Osteoblast (primary cell): ENCODE results near the gene SMC3. TPM values are rescaled to one million over a fixed set of nuclear protein-coding genes. Genes with fewer than 3 reads are reported as not detected.

Experiments used
- DNase-seq: peaks from one replicate; pipeline ENCODE4 v3.0.0; 2011; ENCODE audit warnings: low spot score, mixed read lengths; ENCODE audit not compliant: insufficient read length; ENCODE audit errors: missing footprints
- H2AFZ ChIP-seq: 2 replicates; pipeline ENCODE4 v1.6.0; 2011; ENCODE audit warnings: mild to moderate bottlenecking, low read length
- H3K27ac ChIP-seq: 2 replicates; pipeline ENCODE4 v1.5.1; 2011; ENCODE audit warnings: mild to moderate bottlenecking, low read depth, low read length, moderate library complexity
- H3K27me3 ChIP-seq: 2 replicates; pipeline ENCODE4 v1.6.0; 2012; ENCODE audit warnings: mild to moderate bottlenecking, control low read depth, inconsistent platforms, low read length, moderate library complexity; ENCODE audit not compliant: insufficient read depth
- H3K36me3 ChIP-seq: 2 replicates; pipeline ENCODE4 v1.5.1; 2011; ENCODE audit warnings: mild to moderate bottlenecking, low read length, control low read depth, moderate library complexity; ENCODE audit not compliant: insufficient read depth
- H3K4me1 ChIP-seq: 2 replicates; pipeline ENCODE4 v1.5.1; 2011; ENCODE audit warnings: mild to moderate bottlenecking, low read length, control low read depth, moderate library complexity; ENCODE audit not compliant: insufficient read depth
- H3K4me2 ChIP-seq: 2 replicates; pipeline ENCODE4 v1.6.0; 2011; ENCODE audit warnings: mild to moderate bottlenecking, low read length; ENCODE audit not compliant: insufficient read depth
- H3K4me3 ChIP-seq: fragments of 200-600 bp; sonication (generic); 3 replicates; pipeline ENCODE4 v1.5.1; 2012; ENCODE audit warnings: mild to moderate bottlenecking, low read length, inconsistent platforms; ENCODE audit not compliant: insufficient read depth
- H3K79me2 ChIP-seq: 2 replicates; pipeline ENCODE4 v1.6.0; 2012; ENCODE audit warnings: mild to moderate bottlenecking, low read length, control low read depth, inconsistent platforms; ENCODE audit not compliant: insufficient read depth
- H3K9me3 ChIP-seq: 2 replicates; pipeline ENCODE4 v1.5.1; 2011; ENCODE audit warnings: low read depth, low read length, control low read depth
- H4K20me1 ChIP-seq: 2 replicates; pipeline ENCODE4 v1.6.0; 2012; ENCODE audit warnings: mild to moderate bottlenecking, low read length, control low read depth; ENCODE audit not compliant: insufficient read depth
- total RNA-seq: library from RNA; depleted of rRNA; stranded (reverse); fragments of >200 nt; gene quantifications from 2 replicates; pipeline ENCODE4 v1.2.3, GENCODE V29; 2012
- TF ChIP-seq, protein P1 (sequence below): IDR thresholded peaks from 2 replicates; pipeline ENCODE4 v1.5.1; 2011; ENCODE audit warnings: mild to moderate bottlenecking, low read depth, low read length, moderate library complexity; ENCODE audit errors: extremely low read depth

The SMC3 gene
- total RNA-seq, 1 donor, result 20.3 TPM

DNA sequence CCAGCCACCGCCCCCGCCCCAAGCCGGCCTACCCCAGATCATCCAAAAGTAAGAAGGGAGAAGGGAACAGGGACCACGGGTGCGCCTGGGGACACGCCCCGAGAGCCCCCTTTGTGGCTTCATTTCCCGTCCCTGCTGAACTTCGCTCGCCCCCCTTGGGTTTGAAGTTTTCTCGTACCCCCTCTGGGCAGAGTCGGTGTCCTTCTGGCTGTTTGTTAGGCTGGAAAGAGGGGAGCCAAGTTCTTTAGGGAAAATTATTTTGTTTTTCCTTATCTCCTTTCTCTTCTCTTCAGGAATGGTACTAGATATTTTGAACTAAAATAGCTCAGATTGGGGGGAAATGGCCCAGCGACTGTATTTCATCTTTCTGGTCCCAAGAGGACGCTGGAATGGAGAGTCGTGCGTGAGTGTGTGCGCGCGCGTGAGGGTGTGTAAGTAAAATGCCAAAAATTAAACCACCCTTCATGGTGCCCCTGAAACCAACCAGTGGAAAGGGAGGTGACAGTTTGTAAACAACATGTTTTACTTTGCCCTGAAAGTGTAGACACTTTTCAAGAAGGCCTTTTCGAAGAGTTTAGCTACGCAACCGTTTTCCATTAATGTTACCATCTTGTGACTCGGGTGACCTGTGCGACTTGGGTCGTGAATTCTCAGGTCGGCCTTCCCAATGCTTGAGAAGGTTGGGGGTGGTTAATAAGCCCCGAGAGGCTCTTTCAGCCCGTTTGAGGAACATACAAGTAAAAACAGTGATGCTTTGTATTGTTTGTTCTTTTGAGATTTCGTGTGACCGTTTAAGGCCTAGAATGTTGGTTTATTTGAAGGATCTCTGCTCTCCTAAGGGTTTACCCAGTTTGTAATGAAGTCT lies 77.3 kb downstream of the SMC3 start:
- peak overlapping the region; percentile 66 for H3K4me3 ChIP-seq
- DNase-seq, result no peak

DNA sequence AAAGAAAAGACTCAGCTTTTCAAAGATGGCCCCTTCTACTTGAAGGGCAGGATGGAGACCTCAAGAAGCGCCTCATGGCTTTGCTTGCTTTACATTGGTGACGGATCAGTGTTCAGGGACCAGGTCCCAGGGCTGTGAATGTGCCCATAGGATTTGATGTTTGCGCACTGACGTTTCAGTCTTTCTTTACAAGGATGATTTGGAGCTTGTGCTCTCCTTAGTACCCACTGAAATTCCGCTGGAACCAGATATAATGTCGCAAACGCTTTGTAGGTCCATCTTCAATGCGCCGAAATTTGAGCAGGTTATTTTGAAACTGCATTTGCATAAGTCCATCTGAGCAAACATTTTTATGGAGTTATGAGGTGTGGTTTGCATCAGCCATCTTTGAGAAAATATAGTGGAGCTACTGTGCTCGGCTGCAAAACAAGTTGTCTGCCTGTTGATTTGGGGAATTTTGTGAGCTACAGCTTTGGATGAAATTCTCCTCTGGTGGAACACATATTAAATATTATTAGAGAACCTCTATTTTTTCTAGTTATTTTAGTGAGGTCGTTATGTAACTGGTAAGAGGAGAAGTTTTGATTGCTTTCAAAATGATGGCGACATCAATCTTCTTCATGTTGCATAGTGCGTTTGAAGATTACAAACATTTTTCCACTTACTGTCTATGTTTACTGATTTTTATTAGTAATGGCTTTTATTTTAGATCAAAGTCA lies 79.1 kb downstream of the SMC3 start:
- Histone ChIP-seq H2AFZ (no peak overlapping the region), H3K36me3 (no peaks in the 10 kb centered on the region), H3K27ac (no peak overlapping the region), H4K20me1 (no peaks in the 10 kb centered on the region), H3K4me1 (peaks cover 4% of the 10 kb centered on the region), H3K4me3 (no peak overlapping the region), H3K27me3 (peaks cover 63% of the 10 kb centered on the region), H3K79me2 (no peaks in the 10 kb centered on the region), H3K4me2 (no peak overlapping the region), H3K9me3 (no peaks in the 10 kb centered on the region)
- no peak for DNase-seq
- TF ChIP-seq, protein P1, sequence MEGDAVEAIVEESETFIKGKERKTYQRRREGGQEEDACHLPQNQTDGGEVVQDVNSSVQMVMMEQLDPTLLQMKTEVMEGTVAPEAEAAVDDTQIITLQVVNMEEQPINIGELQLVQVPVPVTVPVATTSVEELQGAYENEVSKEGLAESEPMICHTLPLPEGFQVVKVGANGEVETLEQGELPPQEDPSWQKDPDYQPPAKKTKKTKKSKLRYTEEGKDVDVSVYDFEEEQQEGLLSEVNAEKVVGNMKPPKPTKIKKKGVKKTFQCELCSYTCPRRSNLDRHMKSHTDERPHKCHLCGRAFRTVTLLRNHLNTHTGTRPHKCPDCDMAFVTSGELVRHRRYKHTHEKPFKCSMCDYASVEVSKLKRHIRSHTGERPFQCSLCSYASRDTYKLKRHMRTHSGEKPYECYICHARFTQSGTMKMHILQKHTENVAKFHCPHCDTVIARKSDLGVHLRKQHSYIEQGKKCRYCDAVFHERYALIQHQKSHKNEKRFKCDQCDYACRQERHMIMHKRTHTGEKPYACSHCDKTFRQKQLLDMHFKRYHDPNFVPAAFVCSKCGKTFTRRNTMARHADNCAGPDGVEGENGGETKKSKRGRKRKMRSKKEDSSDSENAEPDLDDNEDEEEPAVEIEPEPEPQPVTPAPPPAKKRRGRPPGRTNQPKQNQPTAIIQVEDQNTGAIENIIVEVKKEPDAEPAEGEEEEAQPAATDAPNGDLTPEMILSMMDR, result no peak

More for the DNA sequence above, 77.3 kb downstream of the SMC3 start:
- Histone ChIP-seq H3K4me2 (no peak overlapping the region), H3K79me2 (no peaks in the 10 kb centered on the region), H3K36me3 (no peaks in the 10 kb centered on the region), H3K9me3 (no peaks in the 10 kb centered on the region), H3K27me3 (peaks cover 73% of the 10 kb centered on the region), H4K20me1 (no peaks in the 10 kb centered on the region), H2AFZ (peak overlapping the region; percentile 9), H3K27ac (no peak overlapping the region), H3K4me1 (peaks cover 4% of the 10 kb centered on the region)
- TF ChIP-seq, protein P1, result no peak

DNA sequence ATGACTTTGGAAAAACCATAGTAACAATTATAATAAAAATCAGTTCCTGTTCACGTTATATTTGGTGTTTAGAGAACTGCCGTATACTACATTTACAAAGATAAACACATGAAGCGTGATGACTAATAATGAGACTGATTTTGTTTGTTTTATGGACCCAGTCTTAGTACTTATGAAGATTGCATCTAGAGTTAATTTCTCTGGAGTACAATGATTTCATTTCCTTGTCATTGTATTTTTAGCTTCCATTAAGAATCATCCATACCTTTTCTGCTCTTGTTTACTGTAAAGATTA lies 79.6 kb downstream of the SMC3 start:
- Histone ChIP-seq H3K4me2 (no peak overlapping the region), H3K4me3 (no peak overlapping the region), H2AFZ (no peak overlapping the region), H3K9me3 (no peaks in the 10 kb centered on the region), H4K20me1 (no peaks in the 10 kb centered on the region), H3K27ac (no peak overlapping the region), H3K27me3 (peaks cover 58% of the 10 kb centered on the region), H3K36me3 (no peaks in the 10 kb centered on the region), H3K4me1 (peaks cover 4% of the 10 kb centered on the region), H3K79me2 (no peaks in the 10 kb centered on the region)
- DNase-seq, result no peak
- TF ChIP-seq, protein P1, result no peak

DNA sequence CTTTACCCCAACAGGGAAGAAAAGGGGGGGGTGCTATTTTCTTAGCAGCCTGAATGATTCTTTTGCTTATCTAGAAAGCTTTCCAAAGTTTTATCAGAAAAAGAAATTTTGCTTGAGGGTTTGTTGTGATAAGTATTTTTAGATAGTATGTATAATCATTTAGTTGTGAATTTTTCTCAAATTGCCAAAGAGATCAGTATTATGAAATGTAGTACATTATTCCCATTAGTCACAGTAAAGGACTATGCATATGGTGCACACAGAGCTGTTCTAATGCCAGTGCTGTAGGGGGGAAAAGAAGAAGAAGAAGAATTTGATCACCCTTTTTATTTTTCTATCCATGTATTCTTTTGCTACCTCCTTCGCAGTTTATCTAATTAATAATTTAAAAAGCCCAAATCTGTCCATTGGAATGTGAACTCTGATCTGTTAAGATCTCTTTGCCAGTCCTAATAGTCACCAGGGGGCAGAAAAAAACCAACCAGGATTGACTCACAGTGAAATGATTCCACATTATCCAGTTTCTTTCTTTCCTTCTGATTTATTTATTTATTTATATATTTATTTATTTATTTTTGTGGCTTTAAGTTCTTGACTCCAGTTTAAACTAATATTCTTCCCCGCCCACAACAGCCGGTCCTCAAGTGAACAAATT lies 81.3 kb downstream of the SMC3 start:
- H3K4me1 ChIP-seq, result no peaks in the 10 kb centered on the region
- no peaks in the 10 kb centered on the region for H3K9me3 ChIP-seq
- H2AFZ ChIP-seq, result no peak overlapping the region
- H4K20me1 ChIP-seq, result no peaks in the 10 kb centered on the region
- DNase-seq, result no peak
- H3K4me3 ChIP-seq, result no peak overlapping the region
- TF ChIP-seq, protein P1, result no peak
- no peak overlapping the region for H3K4me2 ChIP-seq
- H3K27me3 ChIP-seq, result peaks cover 41% of the 10 kb centered on the region
- no peaks in the 10 kb centered on the region for H3K36me3 ChIP-seq
- H3K27ac ChIP-seq, result no peak overlapping the region
- H3K79me2 ChIP-seq, result no peaks in the 10 kb centered on the region
